K562 (cell line): ENCODE data around the gene TTLL11. TPM values are rescaled to one million over a fixed set of nuclear protein-coding genes. Genes with fewer than 3 reads are reported as not detected.

ENCODE experiments used
- ATAC-seq: fragments of 200-7000 bp; cut with Tn5 transposase; 3 replicates; pipeline ENCODE4 v1.9.1; 2020; ENCODE audit warnings: moderate library complexity
- BruUV-seq: library from RNA; stranded (reverse); fragments of 400-500 nt; replicated peaks from 2 replicates; lab custom pipeline; 2021; lab: Mats Ljungman, UMichigan
- CTCF ChIA-PET: fragments of 300-600 bp; formaldehyde crosslinking; extraction: SDS; loops from one replicate; lab custom pipeline; 2021; ENCODE audit warnings: low intra/inter-chr PET ratio; lab: Yijun Ruan, JAX
- POLR2A ChIA-PET: fragments of 300-600, 350-650 bp; sonication (Branson Sonifier 250); formaldehyde crosslinking; extraction: SDS; loops from one replicate; lab custom pipeline; 2021; ENCODE audit warnings: antibody characterized with exemption, inconsistent platforms; lab: Yijun Ruan, JAX
- DNase-seq, 4 experiments: peaks; one replicate each; pipeline versions ENCODE4 v3.0.0 to v3.0.0-alpha.2; 2011 to 2018; ENCODE audit warnings: low spot score in 3 of 4, mixed read lengths in 3 of 4; ENCODE audit errors: extremely low read depth in 1 of 4
- FAIRE-seq: peaks from 2 replicates; lab custom pipeline; 2011; peaks lifted over from hg19 to GRCh38; lab: Jason Lieb, UNC
- H2AFZ ChIP-seq: 2 replicates; pipeline ENCODE4 v1.6.0; 2011; ENCODE audit warnings: low read depth, low read length, control low read depth, inconsistent platforms
- H3K27ac ChIP-seq: fragments of 200-600 bp; 3 replicates; pipeline ENCODE4 v1.8.0; 2011; ENCODE audit warnings: low read depth, mild to moderate bottlenecking, control low read depth, inconsistent platforms, low read length, moderate library complexity, mixed read lengths; ENCODE audit errors: extremely low read depth
- H3K27me3 ChIP-seq, 2 experiments: fragments of 300-600 bp in 1 of 2; 2 replicates in 1 of 2; 3 replicates in 1 of 2; pipeline versions ENCODE4 v1.6.0 to v1.8.0; 2011; ENCODE audit warnings: inconsistent platforms in 2 of 2, low read length in 2 of 2, mild to moderate bottlenecking in 1 of 2, mixed read lengths in 1 of 2, moderate library complexity in 1 of 2; ENCODE audit not compliant: control insufficient read depth in 2 of 2, insufficient read depth in 2 of 2
- H3K36me3 ChIP-seq: fragments of 300-600 bp; 3 replicates; pipeline ENCODE4 v1.8.0; 2011; ENCODE audit warnings: mild to moderate bottlenecking, low read length, inconsistent platforms; ENCODE audit not compliant: control insufficient read depth, insufficient read depth
- H3K4me1 ChIP-seq, 2 experiments: fragments of 200-600 bp in 1 of 2; replicated peaks in 1 of 2; 2 replicates in 1 of 2; 3 replicates in 1 of 2; pipeline versions ENCODE4 v1.5.1 to v1.8.0; 2011; ENCODE audit warnings: inconsistent platforms in 2 of 2, low read length in 2 of 2, mild to moderate bottlenecking in 1 of 2, mixed read lengths in 1 of 2, moderate library complexity in 1 of 2; ENCODE audit not compliant: control insufficient read depth in 2 of 2, insufficient read depth in 2 of 2
- H3K4me2 ChIP-seq: 2 replicates; pipeline ENCODE4 v1.6.1; 2011; ENCODE audit warnings: low read length, control low read depth, inconsistent platforms, mixed read lengths; ENCODE audit not compliant: insufficient read depth
- H3K4me3 ChIP-seq: fragments of 200-600 bp; sonication (generic), shearing (Covaris generic); 2 replicates; pipeline ENCODE4 v1.5.1; 2016; ENCODE audit warnings: control low read depth, inconsistent platforms
- H3K79me2 ChIP-seq: fragments of 200-600 bp; 3 replicates; pipeline ENCODE4 v1.8.0; 2011; ENCODE audit warnings: low read length, inconsistent platforms; ENCODE audit not compliant: control insufficient read depth, insufficient read depth
- H3K9ac ChIP-seq, 2 experiments: 2 replicates each; pipeline versions ENCODE4 v1.6.0 to v1.6.1; 2011; ENCODE audit warnings: low read depth in 2 of 2, low read length in 2 of 2, control low read depth in 1 of 2, inconsistent platforms in 1 of 2, mild to moderate bottlenecking in 1 of 2, mixed read lengths in 1 of 2; ENCODE audit not compliant: insufficient read depth in 1 of 2
- H3K9me1 ChIP-seq: one replicate; pipeline ENCODE4 v1.6.0; 2011; ENCODE audit warnings: inconsistent platforms, mild to moderate bottlenecking, low read length, moderate library complexity; ENCODE audit not compliant: control insufficient read depth, insufficient read depth
- H3K9me3 ChIP-seq: replicated peaks from 2 replicates; pipeline ENCODE4 v1.5.1; 2011; ENCODE audit warnings: low read depth, low read length, inconsistent platforms; ENCODE audit not compliant: control insufficient read depth, insufficient read depth
- H4K20me1 ChIP-seq: replicated peaks from 2 replicates; pipeline ENCODE4 v1.6.1; 2011; ENCODE audit warnings: low read length, inconsistent platforms, mixed read lengths; ENCODE audit not compliant: control insufficient read depth, insufficient read depth
- CBFA2T2 ChIP-seq: fragments of 450-650 bp; conservative IDR thresholded peaks from 2 replicates; pipeline ENCODE4 v1.6.1; 2017; ENCODE audit warnings: mild to moderate bottlenecking
- CBFA2T3 ChIP-seq: fragments of 450-650 bp; IDR thresholded peaks from 2 replicates; pipeline ENCODE4 v1.6.1; 2017
- MAFK ChIP-seq: IDR thresholded peaks from 2 replicates; pipeline ENCODE4 v1.6.1; 2011; ENCODE audit warnings: low read length, improper control_type of control experiment
- PTRF ChIP-seq: fragments of 450-650 bp; IDR thresholded peaks from 2 replicates; pipeline ENCODE4 v1.6.1; 2016; ENCODE audit warnings: mild to moderate bottlenecking, missing genetic modification characterization, missing compliant biosample characterization
- TAL1 ChIP-seq: fragments of 450-650 bp; IDR thresholded peaks from 2 replicates; pipeline ENCODE4 v1.6.1; 2016; ENCODE audit warnings: mild to moderate bottlenecking
- TCF3 ChIP-seq: sonication (generic); formaldehyde crosslinking; IDR thresholded peaks from 2 replicates; pipeline ENCODE4 v1.4.0; 2020; ENCODE audit warnings: mild to moderate bottlenecking, missing genetic modification reagents
- WGBS: fragments of 100-300 bp; shearing (Covaris generic); methylation state at CpG from one replicate; pipeline ENCODE4 v1.1.6; 2016; ENCODE audit warnings: low coverage, mixed read lengths; ENCODE audit not compliant: insufficient coverage; ENCODE audit errors: missing lambda C conversion rate; 5-methylcytosine and 5-hydroxymethylcytosine counted together
- in situ Hi-C: fragments of 300-500 bp; cut with MboI; formaldehyde crosslinking; loops from 4 replicates; pipeline ENCODE4 v1.15.0; 2018; ENCODE audit warnings: inconsistent platforms, mixed read lengths
- intact Hi-C: fragments of 100-400 bp; cut with micrococcal nuclease; formaldehyde crosslinking; loops from 2 replicates; pipeline ENCODE4 v1.14.2; 2022
- polyA plus RNA-seq, 8 experiments: library from polyadenylated mRNA; depleted of rRNA in 4 of 8; stranded (reverse) in 5 of 8; unstranded in 3 of 8; fragments of >200 nt; fragmentation: Nextera tagmentation in 2 of 8; fragmentation: Illumina TruSeq in 1 of 8; extraction: Ambion mirVana in 2 of 8; extraction: Trizol in 1 of 8; gene quantifications; 2 replicates each; pipeline versions ENCODE4 v1.2.1 to v1.2.3, GENCODE V29; 2011 to 2014; ENCODE audit warnings: inconsistent platforms in 1 of 8, missing spikeins in 1 of 8
- total RNA-seq, 7 experiments: library from RNA; depleted of rRNA in 6 of 7; stranded (reverse); fragments of >200 nt in 6 of 7; fragmentation: Illumina TruSeq in 2 of 7; extraction: Trizol in 2 of 7; gene quantifications; 2 replicates each; pipeline versions ENCODE4 v1.2.1 to v1.2.3, GENCODE V29; 2011 to 2021; ENCODE audit warnings: low replicate concordance in 1 of 7
- TF ChIP-seq, protein P1 (sequence below): fragments of 200-800 bp; sonication (Bioruptor generic); IDR thresholded peaks from 2 replicates; pipeline ENCODE4 v1.6.1; 2017; ENCODE audit warnings: missing genetic modification characterization, missing compliant biosample characterization

The TTLL11 gene
- total and polyA plus RNA-seq, 9 of the 15 experiments (the other 6 are each of a cell fraction or from before 2014, with no cell fraction given) = 0.83 to 4.4 (median 2.7) TPM

DNA sequence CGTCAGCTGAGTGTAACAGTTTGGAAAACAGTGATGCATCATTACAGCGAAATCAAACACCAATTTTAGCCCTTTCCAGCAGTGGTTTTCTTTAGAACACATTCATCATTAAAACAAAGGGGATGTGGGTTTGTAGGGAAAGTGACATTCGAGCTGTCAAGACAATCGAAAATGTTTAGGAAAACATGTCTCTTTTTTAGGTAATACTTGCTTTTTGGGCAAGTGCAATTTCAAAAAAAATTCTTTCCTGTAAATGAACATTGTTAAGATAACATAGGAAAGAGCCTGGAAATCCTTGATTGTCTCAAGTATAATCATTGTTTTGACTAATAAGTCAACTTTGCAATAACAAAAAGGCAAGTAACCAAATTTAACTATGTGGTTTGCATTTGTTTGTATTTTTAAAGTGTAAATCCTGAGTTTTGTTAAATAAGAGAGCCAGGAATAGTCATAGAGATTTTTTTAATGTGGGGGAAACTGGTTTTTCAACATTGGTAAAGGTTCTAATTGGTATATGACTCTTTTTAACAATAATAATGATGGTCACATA, 182.5 kb downstream of the TTLL11 start:
- Histone ChIP-seq H3K27me3 (peaks cover 0 to 6% of the 10 kb centered on the region in 2 experiments; a peak in 4 of 5 replicates), H3K9ac (no peak overlapping the region), H3K4me1 (peaks cover 3 to 14% of the 10 kb centered on the region in 2 experiments)
- 0% methylated on average over 4 of the region's 4 CpGs for WGBS
- POLR2A ChIA-PET = interaction anchor here (0.6 to 1.4 kb wide), 3 partner anchors 9 to 107 kb away, joined by 3 to 4 read pairs (median 4); no protein-coding TSS in a partner anchor
- TF ChIP-seq MAFK = no peak
- TF ChIP-seq, all 486 proteins: peak for 0
- FAIRE-seq (no peak), DNase-seq (no peak), ATAC-seq (no peak)
- no peak overlapping the region for H3K27ac ChIP-seq
- no peaks in the 10 kb centered on the region for H3K79me2 ChIP-seq
- no peak overlapping the region for H2AFZ ChIP-seq
- H3K9me3 ChIP-seq = no peaks in the 10 kb centered on the region
- intact Hi-C loops = no loop called here
- H3K36me3 ChIP-seq = no peaks in the 10 kb centered on the region
- no peaks in the 10 kb centered on the region for H3K9me1 ChIP-seq
- no TSS peak for BruUV-seq
- H3K4me3 ChIP-seq = no peak overlapping the region
- H3K4me2 ChIP-seq = no peak overlapping the region
- in situ Hi-C loops = no loop called here
- H4K20me1 ChIP-seq = no peaks in the 10 kb centered on the region; the same call in 1 of the 2 replicates
- CTCF ChIA-PET = no interaction called here

DNA sequence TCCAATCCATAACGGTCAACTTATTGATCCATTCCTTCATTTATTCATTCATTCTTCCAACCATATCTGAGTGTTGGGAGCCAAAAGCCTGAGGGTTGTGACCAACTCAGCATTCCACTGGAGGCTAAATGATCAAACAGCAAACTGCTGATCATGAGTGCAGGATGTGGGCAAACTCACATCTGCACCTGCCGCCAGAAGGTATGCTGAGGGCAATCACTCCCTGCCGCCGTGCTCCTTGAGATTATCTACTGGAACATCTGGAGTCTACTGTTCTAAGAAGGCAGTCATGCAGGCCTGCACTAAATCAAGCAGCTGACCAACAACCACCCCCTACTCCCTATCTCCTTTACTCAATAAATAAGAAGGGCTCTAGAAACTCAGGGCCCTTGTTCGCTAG, 184.0 kb downstream of the TTLL11 start:
- TF ChIP-seq, protein P1, sequence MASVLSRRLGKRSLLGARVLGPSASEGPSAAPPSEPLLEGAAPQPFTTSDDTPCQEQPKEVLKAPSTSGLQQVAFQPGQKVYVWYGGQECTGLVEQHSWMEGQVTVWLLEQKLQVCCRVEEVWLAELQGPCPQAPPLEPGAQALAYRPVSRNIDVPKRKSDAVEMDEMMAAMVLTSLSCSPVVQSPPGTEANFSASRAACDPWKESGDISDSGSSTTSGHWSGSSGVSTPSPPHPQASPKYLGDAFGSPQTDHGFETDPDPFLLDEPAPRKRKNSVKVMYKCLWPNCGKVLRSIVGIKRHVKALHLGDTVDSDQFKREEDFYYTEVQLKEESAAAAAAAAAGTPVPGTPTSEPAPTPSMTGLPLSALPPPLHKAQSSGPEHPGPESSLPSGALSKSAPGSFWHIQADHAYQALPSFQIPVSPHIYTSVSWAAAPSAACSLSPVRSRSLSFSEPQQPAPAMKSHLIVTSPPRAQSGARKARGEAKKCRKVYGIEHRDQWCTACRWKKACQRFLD (CRISPR knock-in tag) = no peak
- TF ChIP-seq CBFA2T3 (peak; percentile 30; the same call in 1 of the 2 replicates), CBFA2T2 (0 out of 2 replicates have a peak, but pooled peaks have one; percentile 20), PTRF (tag) (no peak), TAL1 (peak; percentile 14; the same call in 1 of the 2 replicates), TCF3 (peak; percentile 24; the same call in 1 of the 2 replicates)
- BruUV-seq = no TSS peak
- no peak overlapping the region for H3K4me2 ChIP-seq
- no peaks in the 10 kb centered on the region for H3K9me1 ChIP-seq
- no peak for FAIRE-seq
- WGBS = 3% methylated on average over 5 of the region's 5 CpGs
- CTCF ChIA-PET = no interaction called here
- no peaks in the 10 kb centered on the region for H3K9me3 ChIP-seq
- no peak overlapping the region for H3K9ac ChIP-seq
- peaks cover 5 to 7% of the 10 kb centered on the region in 2 experiments for H3K27me3 ChIP-seq
- no peak overlapping the region for H3K4me3 ChIP-seq
- H3K79me2 ChIP-seq = no peaks in the 10 kb centered on the region
- H3K36me3 ChIP-seq = no peaks in the 10 kb centered on the region
- ATAC-seq = no peak
- no peak for DNase-seq
- in situ Hi-C loops (no loop called here), intact Hi-C loops (no loop called here)
- peaks cover 0 to 12% of the 10 kb centered on the region in 2 experiments; a peak in 2 of 5 replicates for H3K4me1 ChIP-seq
- H3K27ac ChIP-seq = no peak overlapping the region
- H4K20me1 ChIP-seq = no peaks in the 10 kb centered on the region; the same call in 1 of the 2 replicates
- H2AFZ ChIP-seq = no peak overlapping the region
- POLR2A ChIA-PET = interaction anchor here (1.4 kb wide), 1 partner anchor 21 kb away, joined by 4 read pairs; no protein-coding TSS in a partner anchor
